HepG2 (cell line): ENCODE measurements around the gene PLD2. TPM values are rescaled to one million over a fixed set of nuclear protein-coding genes. Genes with fewer than 3 reads are reported as not detected.

Source experiments
- CEBPG ChIP-seq: IDR thresholded peaks from 2 replicates; pipeline ENCODE4 v1.6.1; 2016
- FOSL1 ChIP-seq: sonication (generic); formaldehyde crosslinking; IDR thresholded peaks from 2 replicates; pipeline ENCODE4 v1.9.0; 2021; ENCODE audit warnings: missing genetic modification reagents, borderline replicate concordance
- JARID2 ChIP-seq: sonication (generic); formaldehyde crosslinking; IDR thresholded peaks from 2 replicates; pipeline ENCODE4 v1.8.1; 2023; ENCODE audit warnings: missing genetic modification reagents, inconsistent platforms; ENCODE audit not compliant: insufficient replicate concordance
- LCORL ChIP-seq, 2 experiments: fragments of 450-650 bp in 1 of 2; sonication (generic) in 1 of 2; formaldehyde crosslinking in 1 of 2; IDR thresholded peaks; 2 replicates each; pipeline versions ENCODE4 v1.5.0 to v1.6.1; 2017 to 2020; ENCODE audit warnings: antibody characterized with exemption in 1 of 2, missing genetic modification reagents in 1 of 2
- MAZ ChIP-seq, 2 experiments: sonication (generic) in 1 of 2; formaldehyde crosslinking in 1 of 2; IDR thresholded peaks; 2 replicates each; pipeline versions ENCODE4 v1.5.0 to v1.6.1; 2012 to 2020; ENCODE audit warnings: low read depth in 2 of 2, mild to moderate bottlenecking in 2 of 2, borderline replicate concordance in 1 of 2, improper control_type of control experiment in 1 of 2, low read length in 1 of 2, missing genetic modification reagents in 1 of 2, moderate library complexity in 1 of 2
- NONO ChIP-seq, 2 experiments: fragments of 450-650 bp in 1 of 2; sonication (generic) in 1 of 2; formaldehyde crosslinking in 1 of 2; IDR thresholded peaks in 1 of 2; conservative IDR thresholded peaks in 1 of 2; 2 replicates each; pipeline versions ENCODE4 v1.6.1 to v1.8.0; 2017 to 2022; ENCODE audit warnings: mild to moderate bottlenecking in 1 of 2, missing genetic modification reagents in 1 of 2, moderate library complexity in 1 of 2
- ZBTB7B ChIP-seq: sonication (generic); formaldehyde crosslinking; IDR thresholded peaks from 2 replicates; pipeline ENCODE4 v1.4.0; 2020; ENCODE audit warnings: missing genetic modification reagents
- ZMAT3 ChIP-seq: sonication (generic); formaldehyde crosslinking; conservative IDR thresholded peaks from 2 replicates; pipeline ENCODE4 v1.7.0; 2021; ENCODE audit warnings: missing genetic modification reagents
- ZNF660 ChIP-seq: sonication (generic); formaldehyde crosslinking; IDR thresholded peaks from 2 replicates; pipeline ENCODE4 v1.5.1; 2020; ENCODE audit warnings: mild to moderate bottlenecking, low read depth, missing genetic modification reagents, borderline replicate concordance
- polyA plus RNA-seq, 8 experiments: library from polyadenylated mRNA; depleted of rRNA in 3 of 8; stranded (reverse) in 7 of 8; unstranded in 1 of 8; fragments of >200 nt; fragmentation: Illumina TruSeq in 4 of 8; extraction: Trizol in 4 of 8; gene quantifications; 2 replicates each; pipeline versions ENCODE4 v1.2.1 to v1.2.3, GENCODE V29; 2011 to 2016; ENCODE audit warnings: low read depth in 4 of 8, missing spikeins in 1 of 8, mixed read lengths in 1 of 8; ENCODE audit not compliant: insufficient read depth in 1 of 8
- total RNA-seq, 5 experiments: library from RNA; depleted of rRNA; stranded (reverse); fragments of >200 nt; fragmentation: Illumina TruSeq; extraction: Trizol; gene quantifications; 2 replicates each; pipeline ENCODE4 v1.2.3, GENCODE V29; 2016; ENCODE audit warnings: low read depth in 1 of 5
- TF ChIP-seq, protein P1 (sequence below): IDR thresholded peaks from 2 replicates; pipeline ENCODE4 v1.6.1; 2016; ENCODE audit warnings: low read depth, missing genetic modification reagents, missing compliant biosample characterization
- TF ChIP-seq, protein P2 (sequence below): sonication (generic); formaldehyde crosslinking; IDR thresholded peaks from 2 replicates; pipeline ENCODE4 v1.5.0; 2020; ENCODE audit warnings: missing genetic modification reagents, mild to moderate bottlenecking, borderline replicate concordance
- TF ChIP-seq, protein P3 (sequence below): sonication (generic); formaldehyde crosslinking; IDR thresholded peaks from 2 replicates; pipeline ENCODE4 v1.4.0; 2020; ENCODE audit warnings: missing genetic modification reagents
- TF ChIP-seq, protein P4 (sequence below): sonication (generic); formaldehyde crosslinking; IDR thresholded peaks from 2 replicates; pipeline ENCODE4 v1.4.0; 2020; ENCODE audit warnings: low read depth, missing genetic modification reagents

Gene PLD2
- total and polyA plus RNA-seq, 2 of the 13 experiments (the other 11 are each of a cell fraction or from before 2014, with no cell fraction given), result 13.4 to 29.7 TPM

DNA sequence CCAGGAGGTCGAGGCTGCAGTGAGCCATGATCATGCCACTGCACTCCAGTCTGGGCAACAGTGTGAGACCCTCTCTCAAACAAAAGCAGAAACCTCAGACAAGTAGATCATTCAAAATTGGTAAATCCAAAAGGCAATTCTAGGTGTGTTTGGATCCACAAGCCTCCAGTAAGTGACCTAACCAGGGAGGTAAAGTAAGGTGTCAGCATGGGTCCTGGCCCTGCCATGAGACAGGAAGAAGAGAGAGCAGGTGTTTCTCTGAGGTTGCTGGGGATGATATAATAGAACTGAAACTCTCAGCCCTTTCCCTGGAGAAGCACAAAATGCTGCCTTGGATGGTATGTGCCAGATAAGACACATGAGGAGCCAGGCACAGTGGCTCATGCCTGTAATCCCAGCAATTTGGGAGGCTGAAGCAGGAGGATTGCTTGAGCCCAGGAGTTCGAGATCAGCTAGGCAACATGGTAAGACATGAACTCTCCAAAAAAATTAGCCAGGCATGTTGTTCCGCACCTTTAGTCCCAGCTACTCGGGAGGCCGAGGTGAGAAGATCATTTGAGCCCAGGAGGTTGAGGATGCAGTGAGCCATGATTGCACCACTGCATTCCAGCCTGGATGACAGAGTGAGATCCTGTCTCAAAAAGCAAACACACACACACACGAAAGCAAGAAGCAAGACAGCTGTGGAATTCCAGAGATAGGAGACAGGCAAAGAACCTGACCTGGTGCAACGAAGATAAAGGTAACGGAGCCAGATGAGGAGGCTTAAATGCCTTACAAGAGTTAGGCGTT lies 28.8 kb upstream of the PLD2 start (continued):
- TF ChIP-seq, protein P1, sequence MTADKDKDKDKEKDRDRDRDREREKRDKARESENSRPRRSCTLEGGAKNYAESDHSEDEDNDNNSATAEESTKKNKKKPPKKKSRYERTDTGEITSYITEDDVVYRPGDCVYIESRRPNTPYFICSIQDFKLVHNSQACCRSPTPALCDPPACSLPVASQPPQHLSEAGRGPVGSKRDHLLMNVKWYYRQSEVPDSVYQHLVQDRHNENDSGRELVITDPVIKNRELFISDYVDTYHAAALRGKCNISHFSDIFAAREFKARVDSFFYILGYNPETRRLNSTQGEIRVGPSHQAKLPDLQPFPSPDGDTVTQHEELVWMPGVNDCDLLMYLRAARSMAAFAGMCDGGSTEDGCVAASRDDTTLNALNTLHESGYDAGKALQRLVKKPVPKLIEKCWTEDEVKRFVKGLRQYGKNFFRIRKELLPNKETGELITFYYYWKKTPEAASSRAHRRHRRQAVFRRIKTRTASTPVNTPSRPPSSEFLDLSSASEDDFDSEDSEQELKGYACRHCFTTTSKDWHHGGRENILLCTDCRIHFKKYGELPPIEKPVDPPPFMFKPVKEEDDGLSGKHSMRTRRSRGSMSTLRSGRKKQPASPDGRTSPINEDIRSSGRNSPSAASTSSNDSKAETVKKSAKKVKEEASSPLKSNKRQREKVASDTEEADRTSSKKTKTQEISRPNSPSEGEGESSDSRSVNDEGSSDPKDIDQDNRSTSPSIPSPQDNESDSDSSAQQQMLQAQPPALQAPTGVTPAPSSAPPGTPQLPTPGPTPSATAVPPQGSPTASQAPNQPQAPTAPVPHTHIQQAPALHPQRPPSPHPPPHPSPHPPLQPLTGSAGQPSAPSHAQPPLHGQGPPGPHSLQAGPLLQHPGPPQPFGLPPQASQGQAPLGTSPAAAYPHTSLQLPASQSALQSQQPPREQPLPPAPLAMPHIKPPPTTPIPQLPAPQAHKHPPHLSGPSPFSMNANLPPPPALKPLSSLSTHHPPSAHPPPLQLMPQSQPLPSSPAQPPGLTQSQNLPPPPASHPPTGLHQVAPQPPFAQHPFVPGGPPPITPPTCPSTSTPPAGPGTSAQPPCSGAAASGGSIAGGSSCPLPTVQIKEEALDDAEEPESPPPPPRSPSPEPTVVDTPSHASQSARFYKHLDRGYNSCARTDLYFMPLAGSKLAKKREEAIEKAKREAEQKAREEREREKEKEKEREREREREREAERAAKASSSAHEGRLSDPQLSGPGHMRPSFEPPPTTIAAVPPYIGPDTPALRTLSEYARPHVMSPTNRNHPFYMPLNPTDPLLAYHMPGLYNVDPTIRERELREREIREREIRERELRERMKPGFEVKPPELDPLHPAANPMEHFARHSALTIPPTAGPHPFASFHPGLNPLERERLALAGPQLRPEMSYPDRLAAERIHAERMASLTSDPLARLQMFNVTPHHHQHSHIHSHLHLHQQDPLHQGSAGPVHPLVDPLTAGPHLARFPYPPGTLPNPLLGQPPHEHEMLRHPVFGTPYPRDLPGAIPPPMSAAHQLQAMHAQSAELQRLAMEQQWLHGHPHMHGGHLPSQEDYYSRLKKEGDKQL, result peak; percentile 64; the same call in 1 of the 2 replicates
- TF ChIP-seq ZNF660 (CRISPR knock-in tag) (no peak), ZMAT3 (CRISPR knock-in tag) (no peak), FOSL1 (peak; percentile 29; the same call in 1 of the 2 replicates), JARID2 (no peak), ZBTB7B (CRISPR knock-in tag) (peak; percentile 73; the same call in 1 of the 2 replicates), CEBPG (CRISPR knock-in tag) (peak; percentile 97), LCORL (IDR thresholded peaks at IDR 0.05) (0 out of 2 replicates have a peak, but pooled peaks have one; percentile 35), LCORL (CRISPR knock-in tag; IDR thresholded peaks at IDR 0.05) (peak; percentile 95), MAZ (IDR thresholded peaks at IDR 0.05; ENCODE audit: borderline replicate concordance, low read depth, low read length) (no peak), MAZ (CRISPR knock-in tag; IDR thresholded peaks at IDR 0.05; ENCODE audit: low read depth) (0 out of 2 replicates have a peak, but pooled peaks have one; percentile 32), NONO (IDR thresholded peaks at IDR 0.05) (no peak), NONO (CRISPR knock-in tag; conservative IDR thresholded peaks at IDR 0.05) (peak; percentile 84)
- TF ChIP-seq, protein P2, sequence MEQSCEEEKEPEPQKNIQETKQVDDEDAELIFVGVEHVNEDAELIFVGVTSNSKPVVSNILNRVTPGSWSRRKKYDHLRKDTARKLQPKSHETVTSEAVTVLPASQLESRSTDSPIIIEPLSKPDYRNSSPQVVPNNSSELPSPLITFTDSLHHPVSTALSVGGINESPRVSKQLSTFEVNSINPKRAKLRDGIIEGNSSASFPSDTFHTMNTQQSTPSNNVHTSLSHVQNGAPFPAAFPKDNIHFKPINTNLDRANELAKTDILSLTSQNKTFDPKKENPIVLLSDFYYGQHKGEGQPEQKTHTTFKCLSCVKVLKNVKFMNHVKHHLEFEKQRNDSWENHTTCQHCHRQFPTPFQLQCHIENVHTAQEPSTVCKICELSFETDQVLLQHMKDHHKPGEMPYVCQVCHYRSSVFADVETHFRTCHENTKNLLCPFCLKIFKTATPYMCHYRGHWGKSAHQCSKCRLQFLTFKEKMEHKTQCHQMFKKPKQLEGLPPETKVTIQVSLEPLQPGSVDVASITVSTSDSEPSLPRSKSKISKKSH (CRISPR knock-in tag), result no peak
- TF ChIP-seq, protein P3, sequence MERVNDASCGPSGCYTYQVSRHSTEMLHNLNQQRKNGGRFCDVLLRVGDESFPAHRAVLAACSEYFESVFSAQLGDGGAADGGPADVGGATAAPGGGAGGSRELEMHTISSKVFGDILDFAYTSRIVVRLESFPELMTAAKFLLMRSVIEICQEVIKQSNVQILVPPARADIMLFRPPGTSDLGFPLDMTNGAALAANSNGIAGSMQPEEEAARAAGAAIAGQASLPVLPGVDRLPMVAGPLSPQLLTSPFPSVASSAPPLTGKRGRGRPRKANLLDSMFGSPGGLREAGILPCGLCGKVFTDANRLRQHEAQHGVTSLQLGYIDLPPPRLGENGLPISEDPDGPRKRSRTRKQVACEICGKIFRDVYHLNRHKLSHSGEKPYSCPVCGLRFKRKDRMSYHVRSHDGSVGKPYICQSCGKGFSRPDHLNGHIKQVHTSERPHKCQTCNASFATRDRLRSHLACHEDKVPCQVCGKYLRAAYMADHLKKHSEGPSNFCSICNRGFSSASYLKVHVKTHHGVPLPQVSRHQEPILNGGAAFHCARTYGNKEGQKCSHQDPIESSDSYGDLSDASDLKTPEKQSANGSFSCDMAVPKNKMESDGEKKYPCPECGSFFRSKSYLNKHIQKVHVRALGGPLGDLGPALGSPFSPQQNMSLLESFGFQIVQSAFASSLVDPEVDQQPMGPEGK (CRISPR knock-in tag), result peak; percentile 75
- TF ChIP-seq, protein P4, sequence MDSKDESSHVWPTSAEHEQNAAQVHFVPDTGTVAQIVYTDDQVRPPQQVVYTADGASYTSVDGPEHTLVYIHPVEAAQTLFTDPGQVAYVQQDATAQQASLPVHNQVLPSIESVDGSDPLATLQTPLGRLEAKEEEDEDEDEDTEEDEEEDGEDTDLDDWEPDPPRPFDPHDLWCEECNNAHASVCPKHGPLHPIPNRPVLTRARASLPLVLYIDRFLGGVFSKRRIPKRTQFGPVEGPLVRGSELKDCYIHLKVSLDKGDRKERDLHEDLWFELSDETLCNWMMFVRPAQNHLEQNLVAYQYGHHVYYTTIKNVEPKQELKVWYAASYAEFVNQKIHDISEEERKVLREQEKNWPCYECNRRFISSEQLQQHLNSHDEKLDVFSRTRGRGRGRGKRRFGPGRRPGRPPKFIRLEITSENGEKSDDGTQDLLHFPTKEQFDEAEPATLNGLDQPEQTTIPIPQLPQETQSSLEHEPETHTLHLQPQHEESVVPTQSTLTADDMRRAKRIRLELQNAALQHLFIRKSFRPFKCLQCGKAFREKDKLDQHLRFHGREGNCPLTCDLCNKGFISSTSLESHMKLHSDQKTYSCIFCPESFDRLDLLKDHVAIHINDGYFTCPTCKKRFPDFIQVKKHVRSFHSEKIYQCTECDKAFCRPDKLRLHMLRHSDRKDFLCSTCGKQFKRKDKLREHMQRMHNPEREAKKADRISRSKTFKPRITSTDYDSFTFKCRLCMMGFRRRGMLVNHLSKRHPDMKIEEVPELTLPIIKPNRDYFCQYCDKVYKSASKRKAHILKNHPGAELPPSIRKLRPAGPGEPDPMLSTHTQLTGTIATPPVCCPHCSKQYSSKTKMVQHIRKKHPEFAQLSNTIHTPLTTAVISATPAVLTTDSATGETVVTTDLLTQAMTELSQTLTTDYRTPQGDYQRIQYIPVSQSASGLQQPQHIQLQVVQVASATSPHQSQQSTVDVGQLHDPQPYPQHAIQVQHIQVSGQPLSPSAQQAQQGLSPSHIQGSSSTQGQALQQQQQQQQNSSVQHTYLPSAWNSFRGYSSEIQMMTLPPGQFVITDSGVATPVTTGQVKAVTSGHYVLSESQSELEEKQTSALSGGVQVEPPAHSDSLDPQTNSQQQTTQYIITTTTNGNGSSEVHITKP, result peak; percentile 76
